ENCODE results near the gene LANCL3.

- TF ChIP-seq CTCF (conservative IDR thresholded peaks at IDR 0.05; ENCODE audit: low read length) (no peak), EZH2phosphoT487 (IDR thresholded peaks at IDR 0.05; ENCODE audit: borderline replicate concordance) (no peak)
Observed at GRCh38 chrX:37613933-37614332, 42.5 kb downstream of the LANCL3 start.
